Trophoblast cell (in vitro differentiated cells and primary cell): Measurements from ENCODE around the gene ESPL1.

Source experiments
- DNase-seq, 2 donors: peaks; one replicate each; pipeline ENCODE4 v3.0.0-alpha.2; 2016
- H2AFZ ChIP-seq: 2 replicates; pipeline ENCODE4 v1.6.1; 2013; ENCODE audit warnings: low read length, moderate library complexity, mild to moderate bottlenecking; ENCODE audit not compliant: insufficient read depth, poor library complexity
- H2AK5ac ChIP-seq: 2 replicates; pipeline ENCODE4 v1.6.1; 2013; ENCODE audit warnings: mild to moderate bottlenecking, low read length
- H2BK120ac ChIP-seq: 2 replicates; pipeline ENCODE4 v1.6.1; 2013; ENCODE audit warnings: low read length, mild to moderate bottlenecking, moderate library complexity; ENCODE audit not compliant: insufficient read depth, poor library complexity
- H2BK12ac ChIP-seq: 2 replicates; pipeline ENCODE4 v1.6.1; 2013; ENCODE audit warnings: mild to moderate bottlenecking, low read length, moderate library complexity
- H2BK5ac ChIP-seq: 2 replicates; pipeline ENCODE4 v1.6.1; 2013; ENCODE audit warnings: low read length, low read depth, moderate library complexity, mild to moderate bottlenecking; ENCODE audit not compliant: poor library complexity
- H3K14ac ChIP-seq: 2 replicates; pipeline ENCODE4 v1.6.1; 2013; ENCODE audit warnings: mild to moderate bottlenecking, low read length
- H3K18ac ChIP-seq: 2 replicates; pipeline ENCODE4 v1.6.1; 2013; ENCODE audit warnings: mild to moderate bottlenecking, low read length
- H3K23ac ChIP-seq: 2 replicates; pipeline ENCODE4 v1.6.1; 2013; ENCODE audit warnings: low read length
- H3K27ac ChIP-seq: 2 replicates; pipeline ENCODE4 v1.5.1; 2013; ENCODE audit warnings: low read depth, mild to moderate bottlenecking, inconsistent platforms, low read length, moderate library complexity
- H3K27me3 ChIP-seq: 2 replicates; pipeline ENCODE4 v1.6.1; 2013; ENCODE audit warnings: inconsistent platforms, mild to moderate bottlenecking, low read length, moderate library complexity; ENCODE audit not compliant: insufficient read depth
- H3K36me3 ChIP-seq, 2 experiments: 1 replicate in 1 of 2; 2 replicates in 1 of 2; pipeline ENCODE4 v1.6.1; 2013; ENCODE audit warnings: low read length in 2 of 2, mild to moderate bottlenecking in 2 of 2, moderate library complexity in 1 of 2; ENCODE audit not compliant: insufficient read depth in 2 of 2, control insufficient read depth in 1 of 2
- H3K4ac ChIP-seq: 2 replicates; pipeline ENCODE4 v1.6.1; 2013; ENCODE audit warnings: low read depth, mild to moderate bottlenecking, low read length, moderate library complexity
- H3K4me1 ChIP-seq, 2 experiments: 1 replicate in 1 of 2; 2 replicates in 1 of 2; pipeline ENCODE4 v1.6.1; 2013; ENCODE audit warnings: low read length in 2 of 2, mild to moderate bottlenecking in 2 of 2, moderate library complexity in 1 of 2; ENCODE audit not compliant: insufficient read depth in 2 of 2, control insufficient read depth in 1 of 2
- H3K4me2 ChIP-seq: 2 replicates; pipeline ENCODE4 v1.6.1; 2013; ENCODE audit warnings: inconsistent platforms, mild to moderate bottlenecking, low read length, moderate library complexity
- H3K4me3 ChIP-seq: 2 replicates; pipeline ENCODE4 v1.5.1; 2013; ENCODE audit warnings: mild to moderate bottlenecking, low read depth, low read length, inconsistent platforms
- H3K79me1 ChIP-seq: one replicate; pipeline ENCODE4 v1.6.1; 2013; ENCODE audit warnings: low read length
- H3K79me2 ChIP-seq: 2 replicates; pipeline ENCODE4 v1.6.1; 2013; ENCODE audit warnings: low read length, mild to moderate bottlenecking; ENCODE audit not compliant: control insufficient read depth, insufficient read depth, poor library complexity
- H3K9ac ChIP-seq: 2 replicates; pipeline ENCODE4 v1.6.1; 2013; ENCODE audit warnings: mild to moderate bottlenecking, low read length
- H3K9me3 ChIP-seq: 2 replicates; pipeline ENCODE4 v1.6.1; 2013; ENCODE audit warnings: low read depth, mild to moderate bottlenecking, control low read depth, inconsistent platforms, low read length; ENCODE audit not compliant: insufficient read depth
- H4K12ac ChIP-seq: 2 replicates; pipeline ENCODE4 v1.6.1; 2013; ENCODE audit warnings: low read depth, mild to moderate bottlenecking, low read length, moderate library complexity
- H4K8ac ChIP-seq: 2 replicates; pipeline ENCODE4 v1.6.1; 2013; ENCODE audit warnings: low read depth, mild to moderate bottlenecking, low read length, moderate library complexity
- H4K91ac ChIP-seq: one replicate; pipeline ENCODE4 v1.6.1; 2013; ENCODE audit warnings: low read depth, mild to moderate bottlenecking, low read length, moderate library complexity
- WGBS: extraction: QIAGEN DNeasy Blood & Tissue Kit; methylation state at CpG from one replicate; pipeline ENCODE4 v1.1.7; 2013; ENCODE audit warnings: missing lambda C conversion rate; ENCODE audit not compliant: insufficient read length, insufficient coverage; ENCODE audit errors: extremely low coverage; 5-methylcytosine and 5-hydroxymethylcytosine counted together

The ESPL1 gene

DNA sequence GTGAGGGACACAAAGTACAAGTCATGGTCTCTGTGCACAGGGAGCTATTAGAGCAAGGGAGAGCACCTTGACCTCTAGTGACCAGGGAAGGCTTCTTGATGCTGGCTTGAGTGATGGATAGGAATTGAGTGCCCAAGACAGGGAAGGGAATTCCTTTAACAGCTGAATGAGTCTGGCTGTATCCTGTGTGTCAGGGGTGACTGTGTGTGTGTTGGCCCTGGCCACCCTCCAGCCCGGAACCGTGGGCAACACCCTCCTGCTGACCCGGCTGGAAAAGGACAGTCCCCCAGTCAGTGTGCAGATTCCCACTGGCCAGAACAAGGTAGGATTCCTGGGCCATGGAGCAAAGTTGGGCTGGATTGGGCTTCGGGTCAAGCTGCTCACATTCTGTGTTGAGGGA is 21.8 kb downstream of the ESPL1 start:
- Histone ChIP-seq H2AK5ac (no peak overlapping the region), H2AFZ (no peak overlapping the region), H3K9ac (no peak overlapping the region), H4K91ac (no peak overlapping the region), H2BK12ac (no peak overlapping the region), H3K4ac (no peak overlapping the region), H3K36me3 (peaks cover 56 to 66% of the 10 kb centered on the region in 2 experiments), H4K8ac (no peak overlapping the region), H3K14ac (no peak overlapping the region), H3K27me3 (no peaks in the 10 kb centered on the region), H2BK5ac (no peak overlapping the region), H3K79me2 (no peaks in the 10 kb centered on the region), H3K18ac (no peak overlapping the region), H3K9me3 (no peaks in the 10 kb centered on the region), H3K4me3 (no peak overlapping the region), H3K4me2 (no peak overlapping the region), H3K23ac (no peak overlapping the region), H3K79me1 (no peaks in the 10 kb centered on the region), H3K27ac (no peak overlapping the region), H2BK120ac (no peak overlapping the region), H3K4me1 (peaks cover under 1% of the 10 kb centered on the region in 2 experiments), H4K12ac (no peak overlapping the region)
- no CpG with 5 or more reads among the region's 4 CpGs for WGBS
- no peak for DNase-seq

DNA sequence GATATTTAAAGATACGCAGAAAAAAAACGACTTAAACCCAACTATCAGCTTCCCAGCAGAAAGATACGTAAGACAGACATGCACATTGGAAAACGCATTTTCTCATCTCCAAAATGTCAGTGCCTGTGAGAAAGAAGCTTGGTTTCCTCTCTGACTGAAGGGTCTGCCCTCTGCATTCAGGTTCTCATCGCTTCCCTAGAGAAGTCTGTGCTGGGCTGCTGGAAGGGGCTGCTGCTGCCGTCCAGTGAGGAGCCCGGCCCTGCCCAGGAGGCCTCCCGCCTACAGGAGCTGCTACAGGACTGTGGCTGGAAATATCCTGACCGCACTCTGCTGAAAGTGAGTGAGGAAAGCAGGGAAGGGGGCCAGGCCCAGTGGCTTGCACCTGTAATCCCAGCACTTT is 22.6 kb downstream of the ESPL1 start:
- no peak overlapping the region for H2BK120ac ChIP-seq

DNA sequence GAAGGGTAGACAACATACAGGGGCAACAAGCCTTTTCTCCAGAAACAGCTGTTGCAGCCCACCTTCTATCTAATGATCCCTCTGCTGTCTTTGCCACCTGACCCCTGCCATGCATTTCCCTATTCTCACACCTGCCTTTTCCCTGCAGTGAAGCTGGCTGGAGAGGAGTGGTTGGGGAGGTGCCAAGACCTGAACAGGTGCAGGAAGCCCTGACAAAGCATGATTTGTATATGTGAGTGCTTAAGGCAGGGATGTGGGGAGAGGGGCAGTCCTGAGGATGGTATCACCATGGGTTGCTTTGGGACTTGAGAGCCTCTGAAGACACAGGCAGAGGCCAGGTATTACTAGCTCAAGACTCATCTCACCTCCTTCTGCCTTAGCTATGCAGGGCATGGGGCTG is 24.3 kb downstream of the ESPL1 start:
- peaks cover 4% of the 10 kb centered on the region for H3K79me2 ChIP-seq
- H3K4me2 ChIP-seq: no peak overlapping the region
- no peak for DNase-seq
- H3K18ac ChIP-seq: no peak overlapping the region
- H3K4me3 ChIP-seq: no peak overlapping the region
- H3K14ac ChIP-seq: no peak overlapping the region
- no peak overlapping the region for H4K91ac ChIP-seq
- H4K12ac ChIP-seq: no peak overlapping the region
- H3K36me3 ChIP-seq: peaks cover 45 to 51% of the 10 kb centered on the region in 2 experiments
- H2AFZ ChIP-seq: no peak overlapping the region
- no peak overlapping the region for H2BK5ac ChIP-seq
- no peak overlapping the region for H3K27ac ChIP-seq
- H3K4me1 ChIP-seq: peaks cover 2% of the 10 kb centered on the region in 2 experiments
- H3K23ac ChIP-seq: no peak overlapping the region
- no peak overlapping the region for H3K4ac ChIP-seq
- no peaks in the 10 kb centered on the region for H3K9me3 ChIP-seq
- no peak overlapping the region for H4K8ac ChIP-seq
- H2AK5ac ChIP-seq: no peak overlapping the region
- H3K9ac ChIP-seq: no peak overlapping the region
- no peaks in the 10 kb centered on the region for H3K27me3 ChIP-seq
- H3K79me1 ChIP-seq: peaks cover 3% of the 10 kb centered on the region
- no peak overlapping the region for H2BK120ac ChIP-seq
- no peak overlapping the region for H2BK12ac ChIP-seq

More for the DNA sequence above, 22.6 kb downstream of the ESPL1 start:
- no peak for DNase-seq
- H3K9ac ChIP-seq: no peak overlapping the region
- H3K14ac ChIP-seq: no peak overlapping the region
- H4K91ac ChIP-seq: no peak overlapping the region
- H3K36me3 ChIP-seq: peaks cover 54 to 62% of the 10 kb centered on the region in 2 experiments
- H4K8ac ChIP-seq: no peak overlapping the region
- WGBS: no CpG with 5 or more reads among the region's 9 CpGs
- no peak overlapping the region for H3K23ac ChIP-seq
- H2AFZ ChIP-seq: no peak overlapping the region
- no peaks in the 10 kb centered on the region for H3K27me3 ChIP-seq
- H3K18ac ChIP-seq: no peak overlapping the region
- H2BK5ac ChIP-seq: no peak overlapping the region
- peaks cover 2% of the 10 kb centered on the region in 2 experiments for H3K4me1 ChIP-seq
- peaks cover 3% of the 10 kb centered on the region for H3K79me1 ChIP-seq
- H4K12ac ChIP-seq: no peak overlapping the region
- H2BK12ac ChIP-seq: no peak overlapping the region
- peaks cover 3% of the 10 kb centered on the region for H3K79me2 ChIP-seq
- no peak overlapping the region for H3K27ac ChIP-seq
- no peak overlapping the region for H2AK5ac ChIP-seq
- H3K4me3 ChIP-seq: no peak overlapping the region
- no peaks in the 10 kb centered on the region for H3K9me3 ChIP-seq
- H3K4me2 ChIP-seq: no peak overlapping the region
- no peak overlapping the region for H3K4ac ChIP-seq

- Histone ChIP-seq H3K4ac (peak within 1 kb of the TSS; percentile 72), H2BK120ac (peak within 1 kb of the TSS; percentile 36), H3K27me3 (no peaks in the 10 kb centered on the region), H3K27ac (peak within 1 kb of the TSS; percentile 30), H3K4me3 (peak within 1 kb of the TSS; percentile 88), H3K4me1 (peaks cover 6 to 10% of the 10 kb centered on the region in 2 experiments), H4K91ac (peak within 1 kb of the TSS; percentile 50), H2BK12ac (no peak within 1 kb of the TSS), H3K23ac (no peak within 1 kb of the TSS), H3K36me3 (peaks cover 28 to 32% of the 10 kb centered on the region in 2 experiments), H4K12ac (peak within 1 kb of the TSS; percentile 86), H3K9ac (peak within 1 kb of the TSS; percentile 71), H2BK5ac (peak within 1 kb of the TSS; percentile 43), H3K9me3 (peaks cover 3% of the 10 kb centered on the region), H3K79me2 (peaks cover 9% of the 10 kb centered on the region), H3K14ac (peak within 1 kb of the TSS; percentile 63), H2AK5ac (peak within 1 kb of the TSS; percentile 26), H3K79me1 (peaks cover 9% of the 10 kb centered on the region), H3K4me2 (peak within 1 kb of the TSS; percentile 68), H2AFZ (peak within 1 kb of the TSS; percentile 78), H4K8ac (peak within 1 kb of the TSS; percentile 95), H3K18ac (peak within 1 kb of the TSS; percentile 72)
- DNase-seq: peak; percentile 76 to 92
- WGBS: no CpG with 5 or more reads among the region's 42 CpGs
Observed at GRCh38 chr12:53295070-53295890, 27.2 kb downstream of the ESPL1 start, which contains the start of gene PFDN5. Gene PFDN5, plus strand, starts transcription at chr12:53295542. Its CDS starts 26 bp downstream, at chr12:53295568.
